HG03095 (cell line): ENCODE results near the gene ENO4.

Experiments
- ATAC-seq: cut with Tn5 transposase; IDR thresholded peaks from one replicate; pipeline ENCODE4 v1.9.1; 2021; ENCODE audit warnings: moderate library complexity; ENCODE audit not compliant: unreplicated experiment

Gene ENO4

DNA sequence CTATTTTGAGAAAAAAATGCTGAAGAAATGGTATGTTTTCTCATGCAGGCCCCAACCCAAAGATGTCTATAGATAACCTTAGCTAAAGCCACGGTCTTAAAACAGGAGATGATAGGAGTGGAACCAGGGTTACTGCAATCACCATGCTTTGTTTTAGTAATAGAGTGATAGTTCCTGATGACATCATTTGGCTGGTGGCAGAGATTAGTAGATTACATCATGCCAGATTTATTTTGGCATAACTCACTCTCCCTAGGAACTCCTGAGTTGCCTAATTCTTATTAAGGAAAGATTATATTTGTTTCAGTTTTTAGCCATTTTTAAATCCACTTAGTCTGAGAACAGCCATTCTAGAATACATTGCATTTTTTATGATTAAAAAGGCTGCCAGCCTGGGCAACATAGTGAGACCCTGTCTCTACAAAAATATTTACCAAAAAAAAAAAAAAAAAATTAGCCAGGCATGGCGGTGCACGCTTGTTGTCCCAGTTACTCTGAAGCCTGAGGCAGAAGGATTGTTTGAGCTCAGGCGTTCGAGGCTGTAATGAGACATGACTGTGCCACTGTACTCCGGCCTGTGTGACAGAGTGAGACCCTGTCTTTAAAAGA, 17.8 kb downstream of the ENO4 start:
- no peak for ATAC-seq

DNA sequence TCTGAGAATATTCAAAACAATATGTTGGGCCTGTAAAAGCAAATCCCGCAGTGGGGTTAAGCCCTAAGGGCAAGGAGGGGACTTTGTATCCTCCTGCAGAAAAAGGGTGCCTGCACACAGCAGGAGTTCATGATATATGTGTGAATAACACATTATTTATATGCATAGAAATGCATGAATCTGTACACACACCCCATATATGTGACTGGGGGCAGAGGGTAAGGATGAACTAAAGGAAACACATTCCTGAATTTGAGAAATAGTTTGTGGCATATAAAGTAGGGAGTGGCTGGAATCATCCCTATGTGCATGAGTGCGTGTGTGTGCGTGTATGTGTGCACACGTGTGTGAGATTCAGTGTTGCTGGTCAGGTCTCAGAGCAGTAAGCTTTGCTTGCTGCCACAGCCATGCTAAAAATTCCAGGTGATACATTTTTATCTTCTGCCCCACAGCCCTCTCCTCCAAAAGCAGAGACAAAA, 18.9 kb downstream of the ENO4 start:
- no peak for ATAC-seq

DNA sequence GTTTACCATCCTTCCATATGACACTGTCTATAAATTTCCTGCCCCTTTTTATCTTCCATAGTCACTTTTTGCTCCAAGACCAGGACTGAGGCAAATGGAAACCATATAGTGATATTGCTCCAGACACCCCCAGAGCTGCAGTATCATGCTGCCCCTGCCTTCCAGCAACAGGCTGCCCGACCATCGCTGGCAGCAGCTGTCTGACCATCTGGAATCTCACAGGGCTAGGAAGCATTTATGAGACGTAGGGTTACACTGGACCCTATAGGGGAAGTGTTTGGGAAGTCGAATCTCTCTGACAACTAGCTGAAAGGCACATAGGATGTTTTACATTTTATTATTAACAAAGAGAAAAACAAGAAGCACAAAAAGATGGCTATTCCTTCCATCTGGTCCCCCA, 19.4 kb downstream of the ENO4 start:
- no peak for ATAC-seq

DNA sequence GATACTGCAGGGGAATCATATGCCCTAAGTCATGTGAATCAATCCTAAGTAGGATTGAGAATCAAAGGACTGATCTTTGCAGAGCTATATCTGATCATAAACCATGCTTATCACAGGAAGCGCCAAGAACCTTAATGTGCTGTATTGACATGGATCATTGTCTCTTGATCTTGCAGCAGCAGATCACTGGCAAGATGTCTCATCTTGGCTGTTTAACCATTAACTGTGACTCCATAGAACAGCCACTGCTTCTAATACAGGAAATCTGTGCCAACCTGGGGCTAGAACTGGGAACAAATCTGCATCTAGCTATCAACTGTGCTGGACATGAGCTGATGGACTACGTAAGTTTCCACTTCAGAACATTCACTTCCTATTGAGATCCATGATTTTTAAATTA, 21.6 kb downstream of the ENO4 start:
- no peak for ATAC-seq

DNA sequence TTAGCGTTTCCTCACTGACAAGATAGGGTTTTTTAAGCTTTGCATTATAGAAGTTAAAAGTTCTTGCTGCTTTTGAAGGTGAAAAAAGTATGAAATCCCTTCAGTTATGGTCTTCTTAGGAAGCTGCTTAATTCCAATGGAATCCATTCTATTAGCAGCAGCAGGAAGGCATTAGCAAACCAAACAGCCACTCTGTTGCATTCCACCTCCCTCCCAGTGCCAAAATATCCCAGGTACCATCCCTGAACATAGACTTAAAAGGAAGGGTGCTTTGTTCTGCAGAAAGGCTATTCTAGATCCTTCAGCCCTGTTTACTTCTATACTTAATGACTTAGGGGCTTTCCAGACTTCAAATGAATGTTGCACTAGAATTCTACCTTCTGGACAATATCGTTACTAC, 23.8 kb downstream of the ENO4 start:
- ATAC-seq = no peak

DNA sequence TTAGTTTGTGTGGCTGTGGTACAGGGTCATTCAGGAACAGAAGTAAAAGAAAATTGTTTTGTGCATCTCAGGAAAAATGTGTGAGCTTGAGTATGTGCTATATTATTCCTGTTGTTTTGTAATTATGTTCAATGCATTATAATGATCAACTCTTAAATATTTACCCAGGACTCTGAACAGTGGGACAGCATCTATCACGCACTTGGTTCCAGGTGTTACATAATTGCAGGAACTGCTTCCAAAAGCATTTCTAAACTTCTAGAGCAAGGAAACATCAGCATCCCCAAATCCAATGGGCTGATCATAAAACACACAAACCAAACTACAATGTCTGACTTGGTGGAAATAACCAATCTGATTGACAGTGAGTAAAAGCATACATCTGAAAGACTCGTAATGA, 26.6 kb downstream of the ENO4 start:
- no peak for ATAC-seq

DNA sequence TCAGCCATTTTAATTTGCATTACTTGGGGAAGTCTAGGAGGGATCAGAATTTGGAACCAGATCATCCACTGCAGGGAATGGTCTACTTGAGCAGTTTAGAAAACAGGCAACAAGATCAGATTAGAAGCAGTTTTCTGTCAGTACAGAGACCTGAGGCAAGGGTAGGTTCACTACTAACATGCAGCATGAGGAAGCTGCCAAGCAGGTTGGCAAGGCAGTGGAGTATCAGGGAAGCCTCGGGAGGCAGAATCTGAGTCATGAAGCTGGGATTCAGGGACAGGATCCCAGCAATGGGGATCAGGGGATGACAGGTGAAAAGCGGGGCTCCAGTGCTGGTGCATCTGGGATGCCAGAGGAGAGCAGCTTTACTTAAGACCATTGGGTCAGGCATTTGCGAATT, 28.1 kb downstream of the ENO4 start:
- no peak for ATAC-seq

DNA sequence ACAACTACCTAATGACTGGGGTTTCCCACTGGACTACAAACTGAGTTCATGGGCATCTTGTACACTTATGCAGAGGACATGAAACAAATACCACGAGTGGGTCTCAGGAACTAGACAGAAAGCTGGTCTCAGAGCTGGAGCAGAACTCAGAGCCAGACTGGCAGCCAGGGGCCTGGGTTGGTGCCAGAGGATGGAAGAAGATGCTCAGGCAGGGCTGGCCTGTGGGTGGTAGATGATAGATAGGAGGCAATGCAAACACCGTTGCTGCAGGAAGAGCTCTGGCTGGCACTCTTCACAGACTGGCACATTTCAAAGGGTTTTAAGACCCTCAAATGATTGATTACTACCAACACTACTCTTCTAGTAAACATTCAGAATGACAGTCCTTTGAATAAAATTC, 28.8 kb downstream of the ENO4 start:
- no peak for ATAC-seq

DNA sequence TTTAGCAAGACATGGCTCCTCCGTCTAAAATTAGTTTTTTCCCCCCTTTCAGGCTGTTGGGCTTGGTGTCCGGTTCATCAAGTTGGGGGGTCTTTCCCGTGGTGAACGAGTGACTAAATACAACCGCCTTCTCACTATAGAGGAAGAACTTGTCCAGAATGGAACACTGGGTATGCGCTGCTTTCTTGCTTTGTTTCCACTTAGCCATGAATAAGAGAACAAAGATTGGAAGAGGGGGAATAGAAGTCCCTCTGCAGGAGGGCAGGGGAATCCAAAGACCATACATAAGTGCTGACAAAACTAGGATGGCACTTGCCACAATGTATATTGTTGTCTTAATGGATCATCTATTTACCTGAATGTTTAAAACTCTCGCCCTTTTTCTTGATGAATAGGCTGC, 30.5 kb downstream of the ENO4 start:
- no peak for ATAC-seq

DNA sequence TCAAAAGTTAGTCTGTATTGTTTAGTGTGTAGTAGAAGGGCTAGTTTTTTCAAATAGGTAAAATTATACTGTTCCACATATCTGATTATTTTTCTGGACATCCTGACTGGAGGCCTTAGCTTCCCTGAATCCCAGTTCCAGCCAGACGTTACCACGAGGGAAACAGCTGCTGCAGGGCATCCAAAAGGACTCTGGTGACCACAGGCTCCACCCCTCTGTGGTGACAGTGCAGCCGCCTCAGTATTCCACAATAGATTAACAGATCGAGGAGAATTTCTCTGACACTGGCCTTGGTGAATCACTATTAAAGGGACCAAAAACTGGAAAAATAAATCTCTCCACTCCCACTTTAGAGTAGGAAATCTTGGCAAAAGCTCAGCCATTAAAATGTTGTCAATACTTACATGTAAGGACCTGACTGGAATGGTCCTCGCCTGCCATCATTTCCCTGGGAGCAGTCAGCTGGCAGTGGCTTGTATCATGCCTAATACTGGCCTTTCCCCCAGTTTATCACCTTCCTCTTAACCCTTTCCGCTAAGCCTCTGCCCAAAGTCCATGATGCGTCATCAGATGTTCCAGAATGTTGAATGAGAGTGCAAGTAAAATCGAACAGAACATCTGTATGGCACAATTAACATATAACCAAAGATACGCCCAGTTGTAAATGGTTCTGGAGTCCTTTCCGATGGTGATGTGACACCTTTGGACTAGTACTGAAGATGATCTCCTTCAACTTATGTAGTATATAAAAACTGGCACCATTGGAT, 31.6 kb downstream of the ENO4 start:
- no peak for ATAC-seq

DNA sequence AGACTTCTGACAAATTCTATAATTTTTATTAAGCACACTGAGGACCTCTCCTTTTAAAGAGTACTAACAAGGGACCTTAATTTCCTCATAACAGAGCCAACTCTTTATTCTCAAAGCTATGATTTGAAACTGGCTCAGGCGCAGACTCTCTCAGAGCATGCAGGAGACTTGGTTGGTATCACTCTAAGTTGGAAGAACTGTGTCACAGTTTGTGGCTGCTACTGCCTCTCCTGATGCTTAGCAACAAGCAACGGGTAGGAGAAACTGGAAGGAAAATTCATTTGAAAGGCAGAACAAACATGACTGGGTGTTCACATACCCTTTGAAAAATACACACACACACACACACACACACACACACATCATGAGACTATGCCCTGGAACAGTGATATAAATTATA, 33.3 kb downstream of the ENO4 start:
- ATAC-seq = no peak

DNA sequence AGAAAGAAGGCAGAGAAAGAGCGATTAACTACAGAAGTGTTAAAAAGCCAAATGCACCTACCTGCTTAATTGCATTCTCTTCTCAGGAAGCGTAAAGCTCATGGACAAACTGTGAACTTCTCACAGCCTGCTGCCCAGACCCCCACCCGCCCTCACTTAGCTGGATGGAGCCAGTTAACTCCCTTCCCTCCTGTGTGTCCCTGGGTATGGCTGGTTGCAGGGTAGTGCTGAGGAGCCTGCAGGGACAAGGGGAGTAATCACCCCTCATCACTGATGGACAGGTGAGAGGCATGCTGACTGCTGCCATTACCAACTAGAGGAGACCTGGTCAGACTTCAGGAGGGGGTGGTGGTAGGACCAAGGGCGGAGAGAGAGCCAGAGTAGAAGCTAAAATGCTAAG, 37.5 kb downstream of the ENO4 start:
- no peak for ATAC-seq

DNA sequence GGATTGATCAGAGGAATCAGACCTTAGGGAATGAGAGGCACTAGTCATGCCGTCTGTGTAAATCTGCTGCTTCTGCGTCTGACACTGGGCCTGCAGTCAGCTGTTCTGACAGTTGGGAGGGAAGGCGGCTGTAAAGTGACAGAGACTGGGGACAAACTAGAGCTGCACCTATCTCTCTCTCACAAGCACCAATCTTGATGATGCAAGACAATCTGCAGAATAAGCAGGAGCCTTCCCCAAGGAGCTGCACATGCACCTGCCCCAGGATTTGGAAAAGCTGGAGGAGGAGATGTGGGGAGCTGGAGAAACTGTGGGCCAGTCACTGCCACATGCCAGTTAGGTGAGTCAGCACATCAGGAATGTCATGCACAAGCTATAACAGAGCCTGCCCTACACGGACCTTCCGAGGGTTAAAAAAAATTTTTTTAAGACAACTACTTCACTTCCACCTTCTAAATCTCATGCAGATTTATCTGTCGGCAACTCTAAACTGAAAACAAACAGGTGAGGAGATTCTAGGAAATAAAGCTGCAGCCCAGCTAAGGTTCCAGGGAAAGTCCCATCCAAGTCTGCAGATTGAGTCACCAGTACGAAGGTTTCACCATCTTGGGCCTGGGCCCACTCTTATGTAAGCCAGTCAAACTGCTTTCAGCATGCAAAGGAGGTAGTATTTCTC, 39.2 kb downstream of the ENO4 start:
- no peak for ATAC-seq

DNA sequence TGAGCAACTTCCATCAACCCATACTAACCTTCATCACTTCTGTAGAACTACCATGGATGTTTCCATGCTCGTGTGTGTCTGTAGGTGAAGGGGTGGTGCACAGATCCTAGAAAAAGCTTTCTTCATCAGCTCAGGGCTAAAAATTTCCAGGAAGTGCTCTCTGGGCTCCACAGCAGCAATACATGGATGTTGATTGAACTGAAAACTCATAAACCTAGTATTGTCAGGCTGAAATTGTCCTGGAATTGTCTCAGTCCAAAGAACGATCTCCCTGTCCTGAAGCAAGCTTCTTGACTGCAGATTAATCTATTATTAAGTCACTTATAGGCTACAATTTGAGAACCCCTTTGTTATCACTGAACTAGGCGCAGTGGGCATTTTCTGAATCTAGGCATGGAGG, 39.8 kb downstream of the ENO4 start:
- ATAC-seq = no peak

DNA sequence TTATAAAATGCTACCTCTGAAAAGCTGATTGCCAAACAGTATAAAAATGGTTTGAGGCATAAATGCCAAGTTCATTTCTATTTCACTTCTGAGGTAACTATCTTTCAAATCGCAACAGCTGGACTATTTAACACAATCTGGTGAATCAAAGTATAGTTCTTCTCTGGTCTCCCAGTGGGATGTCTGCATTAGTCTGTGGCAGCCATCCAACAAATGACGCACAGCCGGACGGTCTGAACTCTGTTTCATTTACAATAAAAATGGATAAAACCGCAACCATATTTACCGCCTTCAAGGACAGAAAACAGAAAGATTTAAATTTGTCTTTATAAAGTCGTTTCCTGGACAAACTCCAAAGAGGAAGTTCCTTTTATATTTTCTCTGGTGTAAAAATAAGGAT, 41.9 kb downstream of the ENO4 start:
- no peak for ATAC-seq

DNA sequence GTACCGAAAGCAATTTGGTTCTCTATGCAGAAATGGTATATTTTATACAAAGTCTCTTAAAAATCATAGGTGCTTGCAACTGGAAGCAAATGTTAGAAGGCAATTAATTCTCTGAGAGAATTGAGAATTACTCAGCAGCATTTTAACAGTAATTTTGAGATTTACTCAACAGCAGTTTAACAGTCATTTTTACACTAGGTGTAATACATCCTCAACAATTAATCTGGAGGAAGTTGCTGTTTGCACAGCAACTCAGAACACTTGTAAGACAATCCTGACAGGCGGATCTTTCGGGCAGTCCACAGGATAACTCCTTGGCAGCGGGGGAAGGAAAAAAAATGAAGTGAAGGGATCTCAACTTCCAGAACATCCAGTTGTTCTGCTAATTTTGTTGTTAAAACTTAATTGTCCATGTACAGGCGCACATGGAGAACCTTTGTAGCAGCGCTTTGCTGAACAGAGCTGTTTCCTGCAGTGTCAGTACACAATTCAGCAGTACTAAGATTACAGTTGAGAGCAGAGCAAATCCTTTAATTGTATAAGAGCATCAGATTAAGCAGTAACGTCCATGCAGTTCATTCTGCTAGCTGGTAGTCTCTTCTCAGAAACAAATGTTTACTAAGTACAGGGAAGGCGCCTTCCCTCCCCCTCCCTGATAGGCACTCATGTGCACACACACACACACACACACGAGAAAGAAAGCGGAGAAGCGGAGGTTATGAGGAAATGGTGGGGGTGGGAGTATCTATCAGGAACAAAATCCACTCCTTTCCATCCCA, 43.8 kb downstream of the ENO4 start:
- no peak for ATAC-seq

DNA sequence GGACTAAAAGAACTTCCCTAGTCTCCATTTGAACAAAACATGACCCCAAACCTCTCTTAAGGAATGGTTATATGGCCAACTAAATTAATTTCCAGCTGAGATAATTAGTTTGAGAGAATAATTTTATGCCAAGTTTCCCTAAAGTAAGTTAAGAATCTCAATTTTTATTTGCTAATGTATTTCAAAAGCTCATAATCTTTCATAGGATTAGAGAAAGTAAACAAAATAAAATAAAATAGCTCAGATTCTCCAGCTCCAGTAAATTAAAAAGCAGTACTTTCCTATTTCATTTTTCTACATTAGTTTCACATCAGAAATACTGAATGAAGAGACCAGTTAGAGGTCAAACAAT, 44.4 kb downstream of the ENO4 start:
- ATAC-seq = no peak

DNA sequence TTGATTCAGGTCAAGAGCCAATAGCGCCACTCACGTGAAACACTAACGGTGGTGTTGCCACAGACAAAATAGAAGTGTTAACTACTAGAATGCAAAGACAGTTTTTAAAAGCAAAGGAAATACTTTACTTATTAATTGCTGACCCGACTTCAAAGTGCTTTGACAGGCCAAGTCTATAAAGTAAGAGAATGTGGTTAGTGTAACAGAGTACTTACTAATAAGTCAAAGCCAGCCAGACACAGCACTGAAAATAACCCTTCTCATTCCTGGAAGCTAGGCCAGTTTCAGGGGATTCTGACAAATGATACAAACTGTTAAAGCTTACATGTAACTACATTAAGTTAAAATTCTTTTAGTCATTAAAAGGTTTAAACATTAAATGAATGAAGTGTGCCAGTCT, 50.3 kb downstream of the ENO4 start:
- no peak for ATAC-seq

DNA sequence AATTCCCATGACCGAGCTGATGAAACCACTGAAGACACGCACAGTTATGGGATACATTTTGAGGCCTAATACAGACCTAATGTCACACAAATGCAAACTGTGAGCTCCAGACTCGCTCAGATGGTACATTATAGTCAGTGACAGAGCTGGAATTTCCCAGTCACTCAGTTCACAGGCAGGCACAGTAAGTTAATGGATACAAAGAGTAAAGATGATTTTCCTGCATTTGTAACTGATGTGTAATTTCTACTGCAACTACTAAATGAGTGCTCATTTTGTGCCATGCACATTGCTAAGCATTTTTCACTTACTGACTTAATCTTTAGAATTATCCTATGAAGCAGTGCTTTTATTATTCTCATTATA, 56.5 kb downstream of the ENO4 start:
- ATAC-seq = no peak

DNA sequence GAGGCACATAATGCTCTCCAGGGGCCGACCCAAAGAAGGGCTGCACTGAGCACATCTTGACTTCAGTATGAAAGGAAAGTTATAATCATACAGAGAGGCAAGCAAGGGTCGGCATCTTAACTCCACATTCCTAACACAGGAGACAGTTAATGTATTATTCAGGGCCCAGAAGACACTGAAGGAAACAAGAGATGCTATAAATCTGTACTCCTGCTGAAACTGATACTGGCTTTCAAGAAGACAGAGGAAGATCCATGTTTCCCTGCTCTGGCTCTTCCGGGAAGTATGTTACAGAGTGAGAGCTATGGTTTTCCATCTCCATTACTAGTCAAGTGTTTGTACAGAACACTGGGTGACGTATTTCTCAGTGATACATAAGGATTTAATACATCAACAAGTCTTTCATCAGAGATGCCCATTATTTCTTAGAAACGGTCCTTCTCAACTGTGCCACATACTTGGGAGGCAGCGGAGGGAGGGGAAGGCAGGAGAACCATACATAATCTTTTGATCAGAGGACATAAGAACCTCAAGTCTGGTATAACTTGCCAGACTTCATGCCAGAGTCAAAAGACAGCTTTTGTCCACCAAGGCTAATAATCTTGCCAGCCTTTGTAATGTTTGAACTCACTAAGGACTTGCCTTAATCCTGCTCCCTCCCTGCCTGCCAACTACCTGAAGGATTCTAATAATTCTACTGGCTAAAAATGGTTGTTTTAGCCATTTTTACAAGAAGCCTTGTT, 58.1 kb downstream of the ENO4 start:
- no peak for ATAC-seq

DNA sequence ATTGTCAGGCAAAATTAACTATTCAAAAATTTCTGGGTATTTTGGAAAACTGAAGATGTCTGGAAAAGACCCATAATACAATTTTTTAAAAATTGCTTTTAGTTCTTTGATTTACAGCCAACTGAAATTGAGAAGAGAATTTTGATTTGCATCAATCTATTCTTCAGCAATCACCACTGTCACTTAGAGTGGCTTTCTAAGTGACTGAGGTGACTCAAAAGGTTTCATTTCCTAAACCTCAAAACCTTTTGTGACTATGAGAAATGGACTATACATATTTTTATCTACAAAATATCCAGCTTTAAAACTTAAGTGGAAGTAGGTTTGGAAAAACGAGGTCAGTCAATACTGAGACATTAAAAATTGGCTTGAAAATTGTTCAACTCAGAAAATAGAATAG, 60.0 kb downstream of the ENO4 start:
- ATAC-seq = no peak
